GM23338 (cell line): ENCODE measurements around the gene PTCHD1. TPM values are rescaled to one million over a fixed set of nuclear protein-coding genes. Genes with fewer than 3 reads are reported as not detected.

Experiments used
- ATAC-seq: fragments of 200-7000 bp; cut with Tn5 transposase; 3 replicates; pipeline ENCODE4 v1.9.1; 2020
- DNase-seq: peaks from one replicate; pipeline ENCODE4 v3.0.0-alpha.2; 2015; ENCODE audit warnings: low spot score
- H2AFZ ChIP-seq: fragments of 200-600 bp; sonication (generic); 2 replicates; pipeline ENCODE4 v1.8.0; 2016; ENCODE audit warnings: antibody characterized with exemption, mild to moderate bottlenecking, moderate library complexity
- H3F3A ChIP-seq: fragments of 200-600 bp; sonication (generic); replicated peaks from 2 replicates; pipeline ENCODE4 v1.8.0; 2017; ENCODE audit warnings: antibody characterized with exemption, mixed run types, low read depth
- H3K27ac ChIP-seq: fragments of 200-600 bp; sonication (generic); 2 replicates; pipeline ENCODE4 v1.6.1; 2016; ENCODE audit warnings: low read depth
- H3K27me3 ChIP-seq: fragments of 200-600 bp; sonication (generic); 2 replicates; pipeline ENCODE4 v1.8.0; 2016; ENCODE audit warnings: mild to moderate bottlenecking, mixed run types, moderate library complexity; ENCODE audit not compliant: insufficient read depth
- H3K36me3 ChIP-seq: fragments of 200-600 bp; sonication (generic); 2 replicates; pipeline ENCODE4 v1.8.0; 2016; ENCODE audit warnings: mild to moderate bottlenecking; ENCODE audit not compliant: insufficient read depth
- H3K4me1 ChIP-seq: fragments of 200-600 bp; sonication (generic); 2 replicates; pipeline ENCODE4 v1.8.0; 2016; ENCODE audit warnings: mild to moderate bottlenecking, moderate library complexity; ENCODE audit not compliant: insufficient read depth
- H3K4me2 ChIP-seq: fragments of 200-600 bp; sonication (generic); 2 replicates; pipeline ENCODE4 v1.7.1; 2017; ENCODE audit warnings: mixed run types
- H3K4me3 ChIP-seq: fragments of 200-600 bp; sonication (generic); 2 replicates; pipeline ENCODE4 v1.6.1; 2016; ENCODE audit warnings: mixed run types
- H3K79me2 ChIP-seq: fragments of 200-600 bp; sonication (generic); replicated peaks from 2 replicates; pipeline ENCODE4 v1.8.0; 2017; ENCODE audit warnings: mild to moderate bottlenecking; ENCODE audit not compliant: insufficient read depth
- H3K9me2 ChIP-seq: fragments of 200-600 bp; sonication (generic); 2 replicates; pipeline ENCODE4 v1.8.0; 2017; ENCODE audit not compliant: insufficient read depth
- H4K20me1 ChIP-seq: fragments of 200-600 bp; sonication (generic); replicated peaks from 2 replicates; pipeline ENCODE4 v1.8.0; 2017; ENCODE audit warnings: mild to moderate bottlenecking; ENCODE audit not compliant: insufficient read depth
- H3K27ac Mint-ChIP-seq: 2 replicates; pipeline ENCODE4 v1.8.0; 2020; ENCODE audit warnings: inconsistent platforms, mild to moderate bottlenecking, moderate library complexity, mixed read lengths
- H3K27me3 Mint-ChIP-seq: 3 replicates; pipeline ENCODE4 v1.8.0; 2022; ENCODE audit warnings: low read depth, mild to moderate bottlenecking, moderate library complexity, mixed read lengths, inconsistent platforms; ENCODE audit not compliant: insufficient read depth, poor library complexity
- H3K36me3 Mint-ChIP-seq: 3 replicates; pipeline ENCODE4 v1.8.0; 2021; ENCODE audit warnings: low read depth, mild to moderate bottlenecking, inconsistent platforms, moderate library complexity, mixed read lengths
- H3K4me1 Mint-ChIP-seq: 3 replicates; pipeline ENCODE4 v1.8.0; 2020; ENCODE audit warnings: mild to moderate bottlenecking, inconsistent platforms, mixed read lengths
- H3K4me3 Mint-ChIP-seq: 3 replicates; pipeline ENCODE4 v1.8.0; 2021; ENCODE audit warnings: moderate library complexity, mild to moderate bottlenecking, inconsistent platforms, mixed read lengths
- H3K9me3 Mint-ChIP-seq: 3 replicates; pipeline ENCODE4 v1.8.0; 2020; ENCODE audit warnings: moderate library complexity, mild to moderate bottlenecking, inconsistent platforms, mixed read lengths
- CREB1 ChIP-seq: fragments of 250-450 bp; sonication (Bioruptor Pico); IDR thresholded peaks from 2 replicates; pipeline ENCODE4 v1.5.0; 2020; ENCODE audit warnings: low read depth, mild to moderate bottlenecking, moderate library complexity
- CTCF ChIP-seq, 2 experiments: fragments of 200-600 bp in 1 of 2; sonication (generic) in 1 of 2; conservative IDR thresholded peaks; 2 replicates each; pipeline versions ENCODE4 v1.5.1 to v1.6.1; 2016 to 2017; ENCODE audit warnings: antibody characterized with exemption in 2 of 2, low read depth in 2 of 2, mild to moderate bottlenecking in 2 of 2, moderate library complexity in 1 of 2
- ETS1 ChIP-seq: IDR thresholded peaks from 2 replicates; pipeline ENCODE4 v1.6.1; 2016; ENCODE audit warnings: antibody characterized with exemption
- EZH2 ChIP-seq: fragments of 200-600 bp; sonication (generic); IDR thresholded peaks from one replicate; pipeline ENCODE4 v1.8.0; 2017; ENCODE audit warnings: antibody characterized with exemption, mild to moderate bottlenecking, low read depth; ENCODE audit not compliant: unreplicated experiment
- EZH2phosphoT487 ChIP-seq: fragments of 200-600 bp; sonication (generic); IDR thresholded peaks from one replicate; pipeline ENCODE4 v1.8.1; 2018; ENCODE audit warnings: antibody characterized with exemption; ENCODE audit not compliant: unreplicated experiment
- JUNB ChIP-seq: IDR thresholded peaks from one replicate; pipeline ENCODE4 v1.6.1; 2016; ENCODE audit warnings: antibody characterized with exemption; ENCODE audit not compliant: unreplicated experiment
- NANOG ChIP-seq: IDR thresholded peaks from 2 replicates; pipeline ENCODE4 v1.6.1; 2016; ENCODE audit warnings: antibody characterized with exemption, borderline replicate concordance
- POLR2AphosphoS5 ChIP-seq: IDR thresholded peaks from 2 replicates; pipeline ENCODE4 v1.6.1; 2016; ENCODE audit warnings: antibody characterized with exemption, low read depth
- REST ChIP-seq: IDR thresholded peaks from one replicate; pipeline ENCODE4 v1.6.1; 2018; ENCODE audit warnings: antibody characterized with exemption; ENCODE audit not compliant: unreplicated experiment
- STAT1 ChIP-seq: IDR thresholded peaks from one replicate; pipeline ENCODE4 v1.6.1; 2016; ENCODE audit warnings: antibody characterized with exemption; ENCODE audit not compliant: unreplicated experiment
- ZNF114 ChIP-seq: fragments of 250-450 bp; sonication (Bioruptor Pico); IDR thresholded peaks from 2 replicates; pipeline ENCODE4 v1.5.0; 2020; ENCODE audit warnings: mild to moderate bottlenecking, moderate library complexity
- ZNF331 ChIP-seq: fragments of 250-450 bp; sonication (Bioruptor Pico); IDR thresholded peaks from 2 replicates; pipeline ENCODE4 v1.5.0; 2020; ENCODE audit warnings: low read depth, mild to moderate bottlenecking, moderate library complexity
- polyA plus RNA-seq: library from polyadenylated mRNA; unstranded; fragments of >200 nt; fragmentation: Nextera tagmentation; extraction: Ambion mirVana; gene quantifications from 2 replicates; pipeline ENCODE4 v1.2.1, GENCODE V29; 2016
- total RNA-seq: library from RNA; depleted of rRNA; stranded (reverse); fragments of >200 nt; shearing (Covaris generic); gene quantifications from 2 replicates; pipeline ENCODE4 v1.2.3, GENCODE V29; 2014

PTCHD1 gene
- total and polyA plus RNA-seq, 2 experiments from 2014 or later = 1.5 to 1.9 TPM

- Histone ChIP-seq H3K27ac (no peak overlapping the region), H3K36me3 (no peaks in the 10 kb centered on the region), H2AFZ (no peak overlapping the region), H3K4me3 (no peak overlapping the region), H3K4me2 (no peak overlapping the region), H3F3A (no peaks in the 10 kb centered on the region), H3K79me2 (no peaks in the 10 kb centered on the region), H4K20me1 (no peaks in the 10 kb centered on the region; the same call in 1 of the 2 replicates), H3K27me3 (peaks cover 8% of the 10 kb centered on the region), H3K9me2 (no peaks in the 10 kb centered on the region), H3K4me1 (peaks cover 17% of the 10 kb centered on the region; the same call in 1 of the 2 replicates)
- Mint-ChIP-seq H3K4me3 (no peak overlapping the region), H3K27ac (no peak overlapping the region), H3K27me3 (peaks cover 2% of the 10 kb centered on the region), H3K4me1 (peaks cover 40% of the 10 kb centered on the region), H3K9me3 (no peaks in the 10 kb centered on the region; the same call in 2 of the 3 replicates), H3K36me3 (peaks cover 11% of the 10 kb centered on the region; the same call in 2 of the 3 replicates)
- TF ChIP-seq CTCF (conservative IDR thresholded peaks at IDR 0.05; ENCODE audit: low read depth in 2 of 2) (no peak), ZNF114 (CRISPR knock-in tag) (no peak), EZH2 (no peak), EZH2phosphoT487 (no peak), NANOG (no peak), CREB1 (CRISPR knock-in tag) (no peak), ZNF331 (CRISPR knock-in tag) (no peak), JUNB (no peak), STAT1 (no peak), REST (no peak), ETS1 (no peak), POLR2AphosphoS5 (no peak)
- DNase-seq (no peak), ATAC-seq (peak; percentile 65)
These were observed 6.8 kb downstream of the PTCHD1 start for GRCh38 chrX:23341452-23341851.
